Measurements from ENCODE around the gene ZNF862. TPM values are rescaled to one million over a fixed set of nuclear protein-coding genes. Genes with fewer than 3 reads are reported as not detected.

Gene ZNF862
- total RNA-seq, 1 donor from 2014 or later: 19.6 TPM

GRCh38 chr7:149833495-149834130, 4.6 kb upstream of the ZNF862 start:
- no peak for TF ChIP-seq CTCF (conservative IDR thresholded peaks at IDR 0.05)
- H3K27me3 Mint-ChIP-seq (ENCODE audit: low read depth): peaks cover 60% of the 10 kb centered on the region
- no peak overlapping the region for H3K4me3 Mint-ChIP-seq
- no peaks in the 10 kb centered on the region for H3K36me3 Mint-ChIP-seq (ENCODE audit: low read depth)
- no peak overlapping the region for H3K27ac Mint-ChIP-seq (ENCODE audit: unreplicated experiment)
- peaks cover 8% of the 10 kb centered on the region for H3K4me1 Mint-ChIP-seq
- DNase-seq (ENCODE audit: low read depth, low spot score): no peak
- no peaks in the 10 kb centered on the region for H3K9me3 Mint-ChIP-seq

GRCh38 chr7:149834601-149835000, 3.6 kb upstream of the ZNF862 start:
- peaks cover 17% of the 10 kb centered on the region for H3K4me1 Mint-ChIP-seq
- no peak for TF ChIP-seq CTCF (conservative IDR thresholded peaks at IDR 0.05)
- no peaks in the 10 kb centered on the region for H3K9me3 Mint-ChIP-seq
- peak overlapping the region; percentile 45 for H3K27ac Mint-ChIP-seq (ENCODE audit: unreplicated experiment)
- peaks cover 60% of the 10 kb centered on the region for H3K27me3 Mint-ChIP-seq (ENCODE audit: low read depth)
- no peaks in the 10 kb centered on the region for H3K36me3 Mint-ChIP-seq (ENCODE audit: low read depth)
- no peak overlapping the region for H3K4me3 Mint-ChIP-seq
- no peak for DNase-seq (ENCODE audit: low read depth, low spot score)

- no peaks in the 10 kb centered on the region for H3K36me3 Mint-ChIP-seq (ENCODE audit: low read depth)
- H3K4me1 Mint-ChIP-seq: peaks cover 18% of the 10 kb centered on the region
- peaks cover 56% of the 10 kb centered on the region for H3K27me3 Mint-ChIP-seq (ENCODE audit: low read depth)
- no peak for TF ChIP-seq CTCF (conservative IDR thresholded peaks at IDR 0.05)
- H3K27ac Mint-ChIP-seq (ENCODE audit: unreplicated experiment): no peak overlapping the region
- H3K4me3 Mint-ChIP-seq: no peak overlapping the region
- DNase-seq (ENCODE audit: low read depth, low spot score): no peak
- H3K9me3 Mint-ChIP-seq: no peaks in the 10 kb centered on the region
Observed at GRCh38 chr7:149836434-149836833, 1.7 kb upstream of the ZNF862 start.

- no peak overlapping the region for H3K27ac Mint-ChIP-seq (ENCODE audit: unreplicated experiment)
Observed at GRCh38 chr7:149837564-149838223, 481 bp upstream of the ZNF862 start.

GRCh38 chr7:149838992-149839408, 825 bp downstream of the ZNF862 start:
- Mint-ChIP-seq H3K36me3 (ENCODE audit: low read depth) (no peaks in the 10 kb centered on the region), H3K4me3 (peak overlapping the region; percentile 89), H3K4me1 (peaks cover 18% of the 10 kb centered on the region), H3K27me3 (ENCODE audit: low read depth) (peaks cover 34% of the 10 kb centered on the region), H3K9me3 (no peaks in the 10 kb centered on the region), H3K27ac (ENCODE audit: unreplicated experiment) (peak overlapping the region; percentile 44)
- DNase-seq (ENCODE audit: low read depth, low spot score): no peak
- TF ChIP-seq CTCF (conservative IDR thresholded peaks at IDR 0.05): no peak

More at GRCh38 chr7:149837564-149838223, 481 bp upstream of the ZNF862 start:
- H3K27me3 Mint-ChIP-seq (ENCODE audit: low read depth): peaks cover 47% of the 10 kb centered on the region
- no peaks in the 10 kb centered on the region for H3K36me3 Mint-ChIP-seq (ENCODE audit: low read depth)
- TF ChIP-seq CTCF (conservative IDR thresholded peaks at IDR 0.05): no peak
- no peaks in the 10 kb centered on the region for H3K9me3 Mint-ChIP-seq
- DNase-seq (ENCODE audit: low read depth, low spot score): no peak
- peaks cover 18% of the 10 kb centered on the region for H3K4me1 Mint-ChIP-seq
- peak overlapping the region; percentile 93 for H3K4me3 Mint-ChIP-seq

Measured in neural crest cell (in vitro differentiated cells).